GM12873 (cell line): ENCODE results near the gene MEIOB.

Experiments used
- CTCF ChIP-seq: IDR thresholded peaks from 2 replicates; pipeline ENCODE4 v1.5.1; 2012; ENCODE audit warnings: low read depth, mild to moderate bottlenecking, moderate library complexity, low read length, control low read depth; ENCODE audit not compliant: insufficient read depth; ENCODE audit errors: missing control alignments

The MEIOB gene

DNA sequence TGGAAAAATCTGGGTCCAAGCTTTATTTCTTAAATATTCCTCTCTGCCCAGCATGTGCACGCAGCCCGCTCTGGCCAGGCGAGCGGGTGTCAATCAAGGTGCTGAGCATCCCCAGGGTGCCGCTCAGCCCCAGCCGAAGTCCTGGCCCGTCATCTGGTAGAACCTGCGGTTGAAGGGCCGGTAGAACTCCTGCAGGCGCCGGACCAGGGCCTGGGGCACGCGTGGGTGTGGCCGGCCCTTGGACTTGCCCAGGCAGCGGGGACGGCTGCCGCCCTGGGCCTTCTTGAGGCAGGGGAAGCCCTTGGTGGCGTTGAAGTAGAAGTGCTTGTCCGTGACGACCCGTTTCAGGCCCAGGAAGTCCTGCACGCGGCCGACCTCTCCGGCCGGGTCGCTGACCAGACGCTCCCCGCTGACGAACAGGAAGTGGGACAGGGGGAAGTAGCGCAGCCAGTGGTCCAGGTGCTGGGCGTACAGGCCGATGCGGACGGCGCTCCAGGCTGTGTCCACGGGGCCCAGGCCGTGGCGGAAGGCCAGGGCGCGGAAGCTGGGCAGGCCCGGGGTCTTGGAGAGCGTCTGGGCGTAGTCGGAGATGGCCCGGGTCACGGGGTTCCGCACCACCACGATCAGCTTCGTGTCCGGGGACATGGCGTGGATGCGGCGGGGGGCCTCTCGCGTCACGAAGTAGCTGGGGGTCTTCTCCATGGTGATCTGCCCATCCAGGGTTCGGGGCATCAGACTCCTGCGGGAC is 39.7 kb upstream of the MEIOB start:
- no peak for TF ChIP-seq CTCF

GRCh38 chr16:1909561-1910231 is 37.7 kb upstream of the MEIOB start:
- TF ChIP-seq CTCF: no peak

DNA sequence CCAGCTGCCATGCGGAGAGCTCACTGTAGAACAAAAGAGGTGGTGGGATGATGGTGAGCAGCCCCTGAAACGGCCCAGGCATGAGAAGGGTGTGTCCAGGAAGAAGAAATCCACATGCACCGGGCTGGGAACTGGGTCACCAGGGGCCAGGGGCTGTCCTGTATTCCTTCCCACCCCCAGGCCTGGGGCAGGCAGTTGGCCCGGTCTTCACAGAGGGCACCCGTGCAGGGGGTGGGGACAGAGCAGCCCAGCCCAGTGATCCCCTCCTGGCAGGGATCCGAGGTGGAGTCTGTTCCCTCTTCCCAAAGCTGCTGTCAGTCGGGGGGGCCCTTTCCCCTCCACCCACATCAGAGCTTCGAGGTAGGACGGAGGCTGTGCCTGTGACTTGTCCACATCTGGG is 37.0 kb upstream of the MEIOB start:
- no peak for TF ChIP-seq CTCF

- TF ChIP-seq CTCF: no peak
Observed at GRCh38 chr16:1908184-1908583, 36.2 kb upstream of the MEIOB start.

GRCh38 chr16:1907226-1907860 is 35.4 kb upstream of the MEIOB start:
- no peak for TF ChIP-seq CTCF

DNA sequence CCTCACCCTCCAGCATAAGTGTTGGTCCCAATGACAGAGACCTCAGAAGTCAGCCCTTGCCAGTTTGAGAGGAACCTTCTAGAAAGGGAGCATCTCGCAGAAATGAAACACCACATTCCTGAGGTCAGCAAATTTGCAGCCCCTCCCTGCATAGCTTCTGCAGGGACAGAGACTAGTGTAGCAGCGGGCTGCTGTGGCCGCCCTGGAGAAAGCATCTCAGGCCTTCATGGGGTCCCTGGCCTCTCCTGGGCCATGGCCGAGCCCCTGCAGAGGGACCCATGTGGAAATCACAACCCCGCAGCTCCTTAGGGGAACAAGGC is 34.8 kb upstream of the MEIOB start:
- no peak for TF ChIP-seq CTCF

DNA sequence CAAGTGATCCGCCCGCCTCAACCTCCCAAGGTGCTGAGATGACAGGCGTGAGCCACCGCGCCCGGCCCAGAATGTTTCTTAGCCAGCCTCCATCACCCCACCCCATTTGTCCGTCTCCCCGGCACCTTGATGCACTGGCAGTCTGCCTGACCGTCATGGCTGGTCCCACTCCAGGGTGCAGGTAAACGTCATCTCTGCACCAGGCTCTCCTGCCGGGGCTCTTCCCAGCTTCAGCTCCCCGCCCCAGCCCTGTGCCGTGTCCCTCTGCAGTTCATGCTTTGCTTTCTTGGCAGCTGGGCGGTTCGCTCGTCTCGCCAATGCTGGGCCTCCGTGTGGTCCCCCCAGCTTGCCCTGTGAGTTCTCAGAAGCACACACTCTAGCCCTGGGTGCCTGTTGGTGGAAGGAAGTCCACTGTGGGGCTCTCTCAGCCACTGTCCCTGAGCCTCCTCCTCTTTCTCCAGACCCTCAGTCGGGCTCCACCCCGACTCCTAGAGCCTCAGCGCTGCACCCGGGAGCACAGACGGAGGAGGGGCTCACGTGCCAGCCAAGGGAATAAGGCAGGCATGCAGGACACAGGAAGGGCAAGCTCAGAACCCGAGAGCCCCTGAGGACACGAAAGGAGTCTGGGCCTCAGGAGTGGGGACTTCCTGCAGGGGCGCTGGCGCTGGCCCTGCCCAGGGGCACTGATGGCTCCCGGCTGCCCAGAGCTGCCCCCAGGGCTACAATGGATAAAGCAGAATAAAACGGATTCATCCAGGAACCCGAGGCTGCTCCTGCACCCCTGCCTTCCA is 34.3 kb upstream of the MEIOB start:
- no peak for TF ChIP-seq CTCF
